Esophagus squamous epithelium (tissue), 4 donors: ENCODE results near the gene PDGFC.

Experiments used
- CTCF ChIP-seq, 6 experiments: fragments of 450-650 bp in 4 of 6; fragments of 200-600 bp in 2 of 6; sonication (generic) in 2 of 6; IDR thresholded peaks; one replicate each; pipeline ENCODE4 v1.5.1; 2016 to 2019; ENCODE audit warnings: antibody characterized with exemption in 6 of 6, mild to moderate bottlenecking in 4 of 6, moderate library complexity in 4 of 6
- POLR2A ChIP-seq, 4 donors: fragments of 450-650 bp; IDR thresholded peaks; one replicate each; pipeline ENCODE4 v1.6.1; 2017; ENCODE audit warnings: antibody characterized with exemption in 4 of 4, mild to moderate bottlenecking in 4 of 4, moderate library complexity in 3 of 4

GRCh38 chr4:156805696-156806095 is 165.9 kb downstream of the PDGFC start:
- TF ChIP-seq CTCF (IDR thresholded peaks at IDR 0.05): no peak
- no peak for TF ChIP-seq POLR2A (IDR thresholded peaks at IDR 0.05)
